Endothelial cell (in vitro differentiated cells): ENCODE data around the gene ROCK2. TPM values are rescaled to one million over a fixed set of nuclear protein-coding genes. Genes with fewer than 3 reads are reported as not detected.

Experiments used
- DNase-seq: peaks from one replicate; pipeline ENCODE4 v3.0.0; 2021; ENCODE audit warnings: low spot score
- H3K27ac Mint-ChIP-seq: one replicate; pipeline ENCODE4 v1.8.0; 2021; ENCODE audit warnings: mixed read lengths, inconsistent platforms; ENCODE audit not compliant: unreplicated experiment
- H3K27me3 Mint-ChIP-seq: one replicate; pipeline ENCODE4 v1.8.0; 2021; ENCODE audit warnings: mild to moderate bottlenecking, moderate library complexity, mixed read lengths, inconsistent platforms; ENCODE audit not compliant: unreplicated experiment
- H3K36me3 Mint-ChIP-seq: one replicate; pipeline ENCODE4 v1.8.0; 2021; ENCODE audit warnings: mild to moderate bottlenecking, low read depth, mixed read lengths, inconsistent platforms; ENCODE audit not compliant: unreplicated experiment
- H3K4me1 Mint-ChIP-seq: one replicate; pipeline ENCODE4 v1.8.0; 2021; ENCODE audit warnings: mild to moderate bottlenecking, mixed read lengths, inconsistent platforms; ENCODE audit not compliant: unreplicated experiment
- H3K4me3 Mint-ChIP-seq: one replicate; pipeline ENCODE4 v1.8.0; 2021; ENCODE audit warnings: mild to moderate bottlenecking, mixed read lengths, inconsistent platforms; ENCODE audit not compliant: unreplicated experiment
- H3K9me3 Mint-ChIP-seq: one replicate; pipeline ENCODE4 v1.8.0; 2021; ENCODE audit warnings: mixed read lengths, inconsistent platforms; ENCODE audit not compliant: unreplicated experiment
- total RNA-seq: library from RNA; stranded (reverse); fragmentation: NEBNext Ultra II Directional; extraction: Animal tissue kit (Norgen Biotek cat#: 25700); gene quantifications from one replicate; pipeline ENCODE4 v1.2.1, GENCODE V29; 2021; ENCODE audit not compliant: unreplicated experiment
- TF ChIP-seq, protein P1 (sequence below): fragments of 200-600 bp; sonication (generic); IDR thresholded peaks from one replicate; pipeline ENCODE4 v1.5.0; 2021; ENCODE audit warnings: antibody characterized with exemption; ENCODE audit not compliant: unreplicated experiment

ROCK2 gene
- total RNA-seq, 1 donor from 2014 or later, result 52.8 TPM

- Mint-ChIP-seq H3K27me3 (peaks cover 1% of the 10 kb centered on the region), H3K4me3 (no peak overlapping the region), H3K4me1 (no peaks in the 10 kb centered on the region), H3K36me3 (no peaks in the 10 kb centered on the region), H3K27ac (no peak overlapping the region), H3K9me3 (no peaks in the 10 kb centered on the region)
- TF ChIP-seq, protein P1, sequence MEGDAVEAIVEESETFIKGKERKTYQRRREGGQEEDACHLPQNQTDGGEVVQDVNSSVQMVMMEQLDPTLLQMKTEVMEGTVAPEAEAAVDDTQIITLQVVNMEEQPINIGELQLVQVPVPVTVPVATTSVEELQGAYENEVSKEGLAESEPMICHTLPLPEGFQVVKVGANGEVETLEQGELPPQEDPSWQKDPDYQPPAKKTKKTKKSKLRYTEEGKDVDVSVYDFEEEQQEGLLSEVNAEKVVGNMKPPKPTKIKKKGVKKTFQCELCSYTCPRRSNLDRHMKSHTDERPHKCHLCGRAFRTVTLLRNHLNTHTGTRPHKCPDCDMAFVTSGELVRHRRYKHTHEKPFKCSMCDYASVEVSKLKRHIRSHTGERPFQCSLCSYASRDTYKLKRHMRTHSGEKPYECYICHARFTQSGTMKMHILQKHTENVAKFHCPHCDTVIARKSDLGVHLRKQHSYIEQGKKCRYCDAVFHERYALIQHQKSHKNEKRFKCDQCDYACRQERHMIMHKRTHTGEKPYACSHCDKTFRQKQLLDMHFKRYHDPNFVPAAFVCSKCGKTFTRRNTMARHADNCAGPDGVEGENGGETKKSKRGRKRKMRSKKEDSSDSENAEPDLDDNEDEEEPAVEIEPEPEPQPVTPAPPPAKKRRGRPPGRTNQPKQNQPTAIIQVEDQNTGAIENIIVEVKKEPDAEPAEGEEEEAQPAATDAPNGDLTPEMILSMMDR, result no peak
- DNase-seq, result no peak
Measured at GRCh38 chr2:11298592-11298991, 45.8 kb downstream of the ROCK2 start.

DNA sequence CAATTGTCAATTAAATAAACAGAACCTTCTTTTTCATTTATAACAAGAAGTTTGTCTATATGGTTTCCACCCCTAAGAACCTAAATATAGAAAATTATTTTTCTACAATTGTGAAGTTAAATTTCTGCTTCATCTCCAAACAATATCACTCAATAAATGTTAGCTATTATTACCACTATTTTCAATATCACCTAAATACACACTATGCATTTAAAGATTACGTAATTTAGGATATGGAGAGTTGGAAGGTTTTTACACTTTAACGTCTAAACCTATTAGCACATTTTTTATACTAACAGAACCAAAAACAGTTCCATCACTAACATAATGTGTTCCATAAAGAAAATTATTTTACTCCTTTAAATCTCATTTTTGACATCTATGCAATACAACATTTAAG is 48.0 kb downstream of the ROCK2 start:
- Mint-ChIP-seq H3K4me3 (no peak overlapping the region), H3K27ac (no peak overlapping the region), H3K4me1 (peaks cover 15% of the 10 kb centered on the region), H3K9me3 (no peaks in the 10 kb centered on the region), H3K36me3 (no peaks in the 10 kb centered on the region), H3K27me3 (peaks cover 2% of the 10 kb centered on the region)
- DNase-seq, result no peak
- TF ChIP-seq, protein P1, result no peak

DNA sequence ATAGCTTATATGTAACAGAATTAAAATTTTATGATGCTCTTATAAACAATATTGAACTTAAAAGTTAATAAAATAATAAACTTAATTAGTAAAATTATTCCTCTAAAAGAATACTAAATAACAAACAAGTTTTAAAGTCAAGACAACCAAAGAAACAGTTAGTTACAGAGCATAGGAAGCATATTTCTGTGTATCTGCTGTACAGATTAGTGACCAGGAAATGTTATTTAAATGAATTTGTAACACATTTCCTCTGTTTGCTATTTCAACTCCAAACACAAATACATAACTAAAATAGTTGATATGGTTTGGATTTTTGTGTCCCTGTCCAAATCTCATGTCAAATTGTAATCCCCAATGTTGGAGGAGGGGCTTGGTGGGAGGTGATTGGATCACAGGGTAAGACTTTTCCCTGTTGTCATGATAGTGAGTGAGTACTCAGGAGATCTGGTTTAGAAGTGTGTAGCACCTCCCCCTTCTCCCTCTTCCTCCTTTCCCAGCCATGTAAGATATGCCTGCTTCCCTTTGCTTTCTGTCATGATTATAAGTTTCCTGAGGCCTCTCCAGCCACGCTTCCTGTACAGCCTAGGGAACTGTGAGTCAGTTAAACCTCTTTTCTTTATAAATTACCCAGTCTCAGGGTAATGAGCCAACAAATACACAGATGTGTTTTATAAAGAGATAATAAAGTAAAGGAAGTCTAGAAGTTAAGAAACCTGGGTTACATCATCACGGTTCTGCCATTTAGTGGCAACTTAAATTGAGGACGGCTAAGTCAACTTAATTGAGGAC is 51.8 kb downstream of the ROCK2 start:
- H3K4me1 Mint-ChIP-seq, result peaks cover 38% of the 10 kb centered on the region
- H3K9me3 Mint-ChIP-seq, result no peaks in the 10 kb centered on the region
- H3K36me3 Mint-ChIP-seq, result no peaks in the 10 kb centered on the region
- peak overlapping the region; percentile 91 for H3K27ac Mint-ChIP-seq
- TF ChIP-seq, protein P1, result no peak
- H3K27me3 Mint-ChIP-seq, result peaks cover 3% of the 10 kb centered on the region
- H3K4me3 Mint-ChIP-seq, result no peak overlapping the region
- no peak for DNase-seq

DNA sequence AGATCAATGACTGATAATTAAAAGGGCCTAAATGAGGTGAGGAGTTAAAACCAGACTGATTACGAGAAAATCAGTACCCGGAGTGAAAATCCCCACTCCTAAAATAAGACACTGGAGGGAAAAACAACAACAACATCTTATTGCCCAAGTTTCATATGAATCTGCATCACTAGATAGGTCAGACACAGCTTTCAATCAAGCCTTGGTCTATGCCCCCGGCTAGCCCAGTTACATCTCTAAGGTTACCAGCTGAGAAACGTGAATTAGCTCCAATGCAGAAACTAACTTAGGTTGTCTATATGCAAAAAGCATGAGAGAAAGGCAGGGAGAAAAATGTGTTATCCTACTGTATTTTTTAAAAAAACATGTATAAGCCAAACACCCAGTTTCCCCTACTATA is 53.7 kb downstream of the ROCK2 start:
- TF ChIP-seq, protein P1, result no peak
- no peak overlapping the region for H3K4me3 Mint-ChIP-seq
- no peak for DNase-seq
- peaks cover 3% of the 10 kb centered on the region for H3K27me3 Mint-ChIP-seq
- H3K9me3 Mint-ChIP-seq, result no peaks in the 10 kb centered on the region
- H3K36me3 Mint-ChIP-seq, result peaks cover 7% of the 10 kb centered on the region
- peaks cover 41% of the 10 kb centered on the region for H3K4me1 Mint-ChIP-seq
- H3K27ac Mint-ChIP-seq, result no peak overlapping the region

DNA sequence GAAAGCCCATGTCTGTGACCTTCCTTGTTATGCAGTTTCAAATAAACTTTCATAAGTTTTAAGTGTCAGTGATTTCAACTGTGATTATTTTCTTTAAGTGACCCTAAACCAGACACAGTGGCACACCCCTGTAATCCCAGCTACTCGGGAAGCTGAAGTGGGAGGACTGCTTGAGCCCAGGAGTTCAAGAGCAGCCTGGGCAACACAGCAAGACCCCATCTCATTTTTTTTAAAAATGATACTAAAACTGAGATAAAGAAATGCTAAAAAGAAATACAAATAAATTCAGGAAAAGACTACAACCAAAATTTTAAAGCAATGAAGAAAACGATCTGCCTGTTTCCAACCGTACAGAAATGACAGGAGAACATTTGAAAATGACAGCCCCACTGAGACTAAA is 54.2 kb downstream of the ROCK2 start:
- TF ChIP-seq, protein P1, result no peak
- Mint-ChIP-seq H3K27me3 (peaks cover 3% of the 10 kb centered on the region), H3K9me3 (no peaks in the 10 kb centered on the region), H3K4me1 (peaks cover 41% of the 10 kb centered on the region), H3K27ac (no peak overlapping the region), H3K4me3 (no peak overlapping the region), H3K36me3 (peaks cover 12% of the 10 kb centered on the region)
- DNase-seq, result no peak
